DMS153 treated with DMSO at 0.1 percent for 48 hours (cell line): ENCODE data around the gene HTT.
"Not testable (repeated sequence)": the region's sequence is repeated elsewhere in the genome, so short reads cannot be mapped to it uniquely, and the experiment has no call there.

ENCODE experiments used
- DNase-seq: peaks from one replicate; lab custom pipeline; 2025; ENCODE audit not compliant: unreplicated experiment; lab: John Stamatoyannopoulos, UW

Gene HTT

GRCh38 chr4:3118312-3118711, 43.8 kb downstream of the HTT start:
- no peak for DNase-seq

GRCh38 chr4:3119464-3119863, 45.0 kb downstream of the HTT start:
- no peak for DNase-seq

GRCh38 chr4:3121110-3121509, 46.6 kb downstream of the HTT start:
- no peak for DNase-seq

- DNase-seq: no peak
These were observed 47.1 kb downstream of the HTT start for GRCh38 chr4:3121596-3121995.

GRCh38 chr4:3122081-3122563, 47.6 kb downstream of the HTT start:
- no peak for DNase-seq

- DNase-seq: no peak
These were observed 48.7 kb downstream of the HTT start for GRCh38 chr4:3123181-3123671.

- no peak for DNase-seq
These were observed 49.7 kb downstream of the HTT start for GRCh38 chr4:3124070-3124767.

- no peak for DNase-seq
These were observed 52.6 kb downstream of the HTT start for GRCh38 chr4:3127112-3127511.

- DNase-seq: no peak
These were observed 53.6 kb downstream of the HTT start for GRCh38 chr4:3128058-3128457.

GRCh38 chr4:3128976-3129375, 54.5 kb downstream of the HTT start:
- DNase-seq: no peak

- DNase-seq: no peak
These were observed 55.7 kb downstream of the HTT start for GRCh38 chr4:3130201-3130600.

- DNase-seq: no peak
These were observed 56.3 kb downstream of the HTT start for GRCh38 chr4:3130826-3131225.

GRCh38 chr4:3134201-3134600, 59.7 kb downstream of the HTT start:
- DNase-seq: no peak

GRCh38 chr4:3135155-3136011, 60.9 kb downstream of the HTT start:
- no peak for DNase-seq

- DNase-seq: no peak
These were observed 62.0 kb downstream of the HTT start for GRCh38 chr4:3136454-3136853.

GRCh38 chr4:3137908-3138307, 63.4 kb downstream of the HTT start:
- DNase-seq: no peak

GRCh38 chr4:3145234-3145924, 70.9 kb downstream of the HTT start:
- DNase-seq: no peak

GRCh38 chr4:3148926-3149325, 74.4 kb downstream of the HTT start:
- no peak for DNase-seq

GRCh38 chr4:3151238-3151637, 76.8 kb downstream of the HTT start:
- DNase-seq: not testable (repeated sequence)

GRCh38 chr4:3157366-3157765, 82.9 kb downstream of the HTT start:
- DNase-seq: no peak

GRCh38 chr4:3158841-3159240, 84.4 kb downstream of the HTT start:
- no peak for DNase-seq

- no peak for DNase-seq
These were observed 86.0 kb downstream of the HTT start for GRCh38 chr4:3160438-3160837.
